Prostate gland (tissue), 2 donors: ENCODE results near the gene ATP7B.

Experiments
- CTCF ChIP-seq, 4 experiments: fragments of 200-600 bp in 2 of 4; fragments of 450-650 bp in 2 of 4; sonication (generic) in 2 of 4; IDR thresholded peaks; 1 replicate in 3 of 4; 2 replicates in 1 of 4; pipeline ENCODE4 v1.5.1; 2016 to 2019; ENCODE audit warnings: antibody characterized with exemption in 4 of 4, mild to moderate bottlenecking in 2 of 4, moderate library complexity in 2 of 4
- POLR2A ChIP-seq: fragments of 450-650 bp; IDR thresholded peaks from one replicate; pipeline ENCODE4 v1.6.1; 2016; ENCODE audit warnings: antibody characterized with exemption, mild to moderate bottlenecking
- POLR2AphosphoS5 ChIP-seq: sonication (generic); formaldehyde crosslinking; IDR thresholded peaks from one replicate; pipeline ENCODE4 v1.6.1; 2017; ENCODE audit warnings: antibody characterized with exemption

- TF ChIP-seq CTCF (IDR thresholded peaks at IDR 0.05): no peak
- TF ChIP-seq POLR2A: no peak
- no peak for TF ChIP-seq POLR2AphosphoS5
Measured at GRCh38 chr13:51902776-51903175, 108.5 kb downstream of the ATP7B start.
